ENCODE results near the gene AKAP6. TPM values are rescaled to one million over a fixed set of nuclear protein-coding genes. Genes with fewer than 3 reads are reported as not detected.

Gene AKAP6
- total RNA-seq, 1 donor from 2014 or later = 600 TPM

GRCh38 chr14:32310876-32311275, 18.2 kb upstream of the AKAP6 start:
- Mint-ChIP-seq H3K36me3 (ENCODE audit: unreplicated experiment) (peaks cover 5% of the 10 kb centered on the region), H3K27ac (ENCODE audit: unreplicated experiment) (peak overlapping the region; percentile 34), H3K4me3 (ENCODE audit: unreplicated experiment) (no peak overlapping the region), H3K27me3 (ENCODE audit: unreplicated experiment) (no peaks in the 10 kb centered on the region), H3K9me3 (ENCODE audit: unreplicated experiment) (no peaks in the 10 kb centered on the region), H3K4me1 (ENCODE audit: low read depth, unreplicated experiment) (peaks cover 19% of the 10 kb centered on the region)
- TF ChIP-seq CTCF (IDR thresholded peaks at IDR 0.05; ENCODE audit: partially characterized antibody, unreplicated experiment) = no peak
- DNase-seq = no peak

DNA sequence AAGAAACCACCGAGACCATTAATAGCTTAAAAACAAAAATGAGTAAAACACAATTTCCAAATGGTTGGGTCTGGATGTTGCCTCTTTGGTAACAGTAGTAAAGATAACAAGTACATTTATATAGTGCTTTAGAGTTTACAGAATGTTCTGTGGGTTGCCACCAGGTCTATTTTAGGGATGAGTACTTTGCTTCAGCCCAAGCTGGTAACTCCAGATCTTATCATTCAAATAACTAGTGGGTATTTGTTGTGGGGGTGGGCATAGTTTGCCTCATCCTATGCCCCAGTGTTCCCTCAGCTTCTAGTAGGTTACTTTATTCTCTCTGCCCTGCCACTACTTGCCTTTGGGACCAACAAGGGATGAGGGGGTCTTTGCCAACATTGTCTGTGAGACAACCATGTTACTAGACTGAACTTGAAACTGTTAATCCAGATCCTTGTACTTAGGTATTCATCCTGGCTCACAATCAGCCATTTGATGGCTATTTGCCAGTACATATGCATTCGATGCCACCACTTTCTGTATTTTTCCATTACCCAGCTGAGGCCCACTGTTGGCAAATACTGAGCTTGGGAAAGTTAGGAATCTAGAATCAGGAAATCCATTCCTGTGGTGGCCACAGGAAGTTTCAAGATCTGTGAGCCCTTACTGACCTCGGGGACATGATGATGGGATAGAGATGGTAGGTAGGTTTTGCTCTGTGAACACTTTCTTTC, 17.6 kb upstream of the AKAP6 start:
- H3K27ac Mint-ChIP-seq (ENCODE audit: unreplicated experiment) = no peak overlapping the region
- H3K36me3 Mint-ChIP-seq (ENCODE audit: unreplicated experiment) = peaks cover 5% of the 10 kb centered on the region
- no peak for TF ChIP-seq CTCF (IDR thresholded peaks at IDR 0.05; ENCODE audit: partially characterized antibody, unreplicated experiment)
- no peaks in the 10 kb centered on the region for H3K9me3 Mint-ChIP-seq (ENCODE audit: unreplicated experiment)
- peaks cover 19% of the 10 kb centered on the region for H3K4me1 Mint-ChIP-seq (ENCODE audit: low read depth, unreplicated experiment)
- H3K27me3 Mint-ChIP-seq (ENCODE audit: unreplicated experiment) = no peaks in the 10 kb centered on the region
- H3K4me3 Mint-ChIP-seq (ENCODE audit: unreplicated experiment) = no peak overlapping the region
- DNase-seq = no peak

GRCh38 chr14:32312010-32312331, 17.1 kb upstream of the AKAP6 start:
- H3K36me3 Mint-ChIP-seq (ENCODE audit: unreplicated experiment) = peaks cover 5% of the 10 kb centered on the region
- no peak overlapping the region for H3K27ac Mint-ChIP-seq (ENCODE audit: unreplicated experiment)
- no peak for DNase-seq
- no peak overlapping the region for H3K4me3 Mint-ChIP-seq (ENCODE audit: unreplicated experiment)
- no peaks in the 10 kb centered on the region for H3K9me3 Mint-ChIP-seq (ENCODE audit: unreplicated experiment)
- peaks cover 16% of the 10 kb centered on the region for H3K4me1 Mint-ChIP-seq (ENCODE audit: low read depth, unreplicated experiment)
- no peak for TF ChIP-seq CTCF (IDR thresholded peaks at IDR 0.05; ENCODE audit: partially characterized antibody, unreplicated experiment)
- H3K27me3 Mint-ChIP-seq (ENCODE audit: unreplicated experiment) = no peaks in the 10 kb centered on the region

DNA sequence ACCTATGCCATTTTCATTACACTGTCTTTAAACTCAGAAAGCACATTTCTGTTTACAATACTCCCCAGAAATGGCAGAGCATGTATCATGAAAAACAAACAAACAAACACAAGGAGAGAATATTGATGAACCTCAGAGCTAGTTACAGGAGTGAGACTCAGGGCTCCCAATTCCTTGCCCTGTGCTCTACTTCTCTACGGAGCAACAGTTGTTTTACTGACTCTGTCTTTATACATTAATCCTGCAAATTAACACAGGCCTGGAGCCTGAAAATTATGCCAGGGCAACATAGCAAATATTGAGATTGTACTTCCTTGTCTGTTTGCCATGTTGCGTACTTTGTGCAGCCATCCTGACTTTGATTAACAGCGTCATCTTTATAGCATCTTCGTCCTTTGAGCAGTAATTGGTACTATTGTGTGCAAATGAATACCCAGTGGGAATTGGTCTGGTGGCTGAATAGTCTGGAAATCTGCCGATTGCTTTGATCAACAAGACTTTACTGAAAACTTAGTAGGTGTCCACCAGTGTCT, 15.2 kb upstream of the AKAP6 start:
- H3K27me3 Mint-ChIP-seq (ENCODE audit: unreplicated experiment) = no peaks in the 10 kb centered on the region
- H3K4me1 Mint-ChIP-seq (ENCODE audit: low read depth, unreplicated experiment) = peaks cover 11% of the 10 kb centered on the region
- peaks cover 3% of the 10 kb centered on the region for H3K36me3 Mint-ChIP-seq (ENCODE audit: unreplicated experiment)
- H3K27ac Mint-ChIP-seq (ENCODE audit: unreplicated experiment) = no peak overlapping the region
- no peak for DNase-seq
- H3K9me3 Mint-ChIP-seq (ENCODE audit: unreplicated experiment) = no peaks in the 10 kb centered on the region
- TF ChIP-seq CTCF (IDR thresholded peaks at IDR 0.05; ENCODE audit: partially characterized antibody, unreplicated experiment) = no peak
- H3K4me3 Mint-ChIP-seq (ENCODE audit: unreplicated experiment) = no peak overlapping the region

DNA sequence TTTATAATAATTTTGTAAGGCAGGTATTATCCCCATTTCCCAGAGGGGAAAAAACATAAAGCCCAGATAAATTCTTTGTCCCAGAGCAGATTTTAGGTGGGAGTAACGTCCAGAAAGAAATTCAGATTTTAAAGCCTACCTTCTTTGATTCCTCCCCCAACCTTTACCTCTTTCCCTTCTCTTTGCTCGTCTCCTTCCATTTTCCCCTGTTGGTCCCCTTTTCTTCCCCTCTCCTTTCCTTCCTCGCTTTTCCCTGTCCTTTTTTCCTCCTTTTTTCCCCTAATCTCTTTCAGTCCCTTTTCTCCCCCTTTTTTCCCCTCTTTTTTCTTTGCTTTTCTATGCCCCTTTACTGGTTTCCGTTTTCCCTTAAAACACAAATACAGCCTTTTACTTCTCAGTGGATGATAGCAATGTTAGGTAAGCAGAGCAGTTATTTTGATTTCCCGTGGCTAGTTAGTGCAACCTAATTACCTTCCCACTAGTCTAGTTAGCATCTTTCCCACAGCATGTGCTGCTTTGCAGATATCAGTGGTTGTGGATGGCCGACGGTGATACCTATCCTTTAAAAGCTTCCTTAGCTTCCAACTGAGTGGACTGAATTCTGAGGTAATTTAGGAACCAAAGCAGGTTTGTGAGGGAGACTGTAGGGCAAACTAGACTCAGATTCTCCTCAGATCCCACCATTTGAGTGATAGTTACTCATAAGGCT, 10.9 kb upstream of the AKAP6 start:
- H3K27ac Mint-ChIP-seq (ENCODE audit: unreplicated experiment) = no peak overlapping the region

More for the DNA sequence above, 10.9 kb upstream of the AKAP6 start:
- Mint-ChIP-seq H3K36me3 (ENCODE audit: unreplicated experiment) (no peaks in the 10 kb centered on the region), H3K9me3 (ENCODE audit: unreplicated experiment) (no peaks in the 10 kb centered on the region), H3K4me3 (ENCODE audit: unreplicated experiment) (no peak overlapping the region), H3K4me1 (ENCODE audit: low read depth, unreplicated experiment) (peaks cover 7% of the 10 kb centered on the region), H3K27me3 (ENCODE audit: unreplicated experiment) (no peaks in the 10 kb centered on the region)
- no peak for DNase-seq
- TF ChIP-seq CTCF (IDR thresholded peaks at IDR 0.05; ENCODE audit: partially characterized antibody, unreplicated experiment) = no peak

All from glutamatergic neuron (in vitro differentiated cells).